ENCODE results near the gene EEFSEC. TPM values are rescaled to one million over a fixed set of nuclear protein-coding genes. Genes with fewer than 3 reads are reported as not detected.

EEFSEC gene
- total and polyA plus RNA-seq, 2 of the 4 experiments (the other 2 are of a cell fraction), result 4.5 to 9.3 TPM

GRCh38 chr3:128153156-128154041 is at the start of gene EEFSEC (continued):
- TF ChIP-seq CHD1 (IDR thresholded peaks at IDR 0.05; ENCODE audit: low read depth, low read length) (no peak), RAD21 (IDR thresholded peaks at IDR 0.05; ENCODE audit: low read length) (no peak), MXI1 (IDR thresholded peaks at IDR 0.05; ENCODE audit: borderline replicate concordance, low read depth, low read length) (peak; percentile 50; the same call in 1 of the 2 replicates), USF2 (IDR thresholded peaks at IDR 0.05; ENCODE audit: low read depth, low read length) (peak; percentile 16; the same call in 1 of the 2 replicates)
